ENCODE data around the gene KNDC1. TPM values are rescaled to one million over a fixed set of nuclear protein-coding genes. Genes with fewer than 3 reads are reported as not detected.

KNDC1 gene
- total RNA-seq, 1 donor from 2014 or later, result 0.09 TPM

- Mint-ChIP-seq H3K27me3 (peaks cover 2% of the 10 kb centered on the region), H3K4me3 (no peak overlapping the region), H3K9me3 (peaks cover 10% of the 10 kb centered on the region), H3K27ac (no peak overlapping the region), H3K4me1 (no peaks in the 10 kb centered on the region), H3K36me3 (ENCODE audit: low read depth) (no peaks in the 10 kb centered on the region)
- DNase-seq (no peak), ATAC-seq (ENCODE audit: low read depth) (no peak)
- intact Hi-C loops (cut with micrococcal nuclease), result no loop called here
- ChIA-PET CTCF (no interaction called here), POLR2A (no interaction called here)
- TF ChIP-seq CTCF (IDR thresholded peaks at IDR 0.05), result no peak
Measured at GRCh38 chr10:133113847-133114246, 46.2 kb upstream of the KNDC1 start.

- intact Hi-C loops (cut with micrococcal nuclease), result no loop called here
- Mint-ChIP-seq H3K4me1 (no peaks in the 10 kb centered on the region), H3K36me3 (ENCODE audit: low read depth) (no peaks in the 10 kb centered on the region), H3K27me3 (peaks cover 2% of the 10 kb centered on the region), H3K9me3 (peaks cover 10% of the 10 kb centered on the region), H3K4me3 (no peak overlapping the region), H3K27ac (no peak overlapping the region)
- DNase-seq (no peak), ATAC-seq (ENCODE audit: low read depth) (no peak)
- TF ChIP-seq CTCF (IDR thresholded peaks at IDR 0.05), result no peak
- CTCF ChIA-PET, result no interaction called here
- POLR2A ChIA-PET, result no interaction called here
Measured at GRCh38 chr10:133114251-133114650, 45.8 kb upstream of the KNDC1 start.

GRCh38 chr10:133114726-133115452 is 45.1 kb upstream of the KNDC1 start:
- Mint-ChIP-seq H3K27me3 (peaks cover 2% of the 10 kb centered on the region), H3K4me1 (no peaks in the 10 kb centered on the region), H3K4me3 (no peak overlapping the region), H3K36me3 (ENCODE audit: low read depth) (no peaks in the 10 kb centered on the region), H3K9me3 (peaks cover 10% of the 10 kb centered on the region), H3K27ac (no peak overlapping the region)
- no peak for TF ChIP-seq CTCF (IDR thresholded peaks at IDR 0.05)
- no peak for DNase-seq
- CTCF ChIA-PET, result no interaction called here
- ATAC-seq (ENCODE audit: low read depth), result no peak
- intact Hi-C loops (cut with micrococcal nuclease), result no loop called here
- POLR2A ChIA-PET, result no interaction called here

GRCh38 chr10:133115453-133115842 is 44.6 kb upstream of the KNDC1 start:
- no peak for DNase-seq
- peaks cover 10% of the 10 kb centered on the region for H3K9me3 Mint-ChIP-seq
- CTCF ChIA-PET, result no interaction called here
- H3K27ac Mint-ChIP-seq, result no peak overlapping the region
- POLR2A ChIA-PET, result no interaction called here
- no peaks in the 10 kb centered on the region for H3K4me1 Mint-ChIP-seq
- H3K36me3 Mint-ChIP-seq (ENCODE audit: low read depth), result no peaks in the 10 kb centered on the region
- intact Hi-C loops (cut with micrococcal nuclease), result no loop called here
- ATAC-seq (ENCODE audit: low read depth), result no peak
- H3K27me3 Mint-ChIP-seq, result peaks cover 2% of the 10 kb centered on the region
- no peak overlapping the region for H3K4me3 Mint-ChIP-seq
- TF ChIP-seq CTCF (IDR thresholded peaks at IDR 0.05), result no peak

GRCh38 chr10:133115976-133116375 is 44.0 kb upstream of the KNDC1 start:
- POLR2A ChIA-PET, result no interaction called here
- intact Hi-C loops (cut with micrococcal nuclease), result no loop called here
- no peak for ATAC-seq (ENCODE audit: low read depth)

More at GRCh38 chr10:133115976-133116375, 44.0 kb upstream of the KNDC1 start:
- no peak for TF ChIP-seq CTCF (IDR thresholded peaks at IDR 0.05)
- H3K36me3 Mint-ChIP-seq (ENCODE audit: low read depth), result no peaks in the 10 kb centered on the region
- no peaks in the 10 kb centered on the region for H3K4me1 Mint-ChIP-seq
- CTCF ChIA-PET, result no interaction called here
- H3K27ac Mint-ChIP-seq, result no peak overlapping the region
- H3K9me3 Mint-ChIP-seq, result peaks cover 10% of the 10 kb centered on the region
- DNase-seq, result no peak
- no peak overlapping the region for H3K4me3 Mint-ChIP-seq
- H3K27me3 Mint-ChIP-seq, result peaks cover 2% of the 10 kb centered on the region
